ENCODE measurements around the gene HRH1. TPM values are rescaled to one million over a fixed set of nuclear protein-coding genes. Genes with fewer than 3 reads are reported as not detected.

The HRH1 gene
- total RNA-seq, 1 experiment from 2014 or later, result 7.0 TPM

- Histone ChIP-seq H3K4me1 (ENCODE audit: control insufficient read depth in 1 of 2, insufficient read depth in 2 of 2, low read length in 2 of 2) (peaks cover 37 to 60% of the 10 kb centered on the region in 2 experiments), H3K4me3 (replicated peaks in 1 of 2; ENCODE audit: low read depth in 1 of 2, low read length in 2 of 2) (peak overlapping the region in 1 of 2 experiments; percentile 59; a peak in 2 of 4 replicates), H3K9me2 (ENCODE audit: insufficient read depth) (no peaks in the 10 kb centered on the region), H3K27me3 (ENCODE audit: insufficient read depth, low read length) (no peaks in the 10 kb centered on the region), H3K9ac (ENCODE audit: low read length) (peak overlapping the region; percentile 61), H4K20me1 (ENCODE audit: insufficient read depth) (no peaks in the 10 kb centered on the region), H3K4me2 (ENCODE audit: low read length) (peak overlapping the region; percentile 76), H2AFZ (ENCODE audit: low read depth, low read length, poor library complexity, severe bottlenecking) (no peak overlapping the region), H3K36me3 (ENCODE audit: control insufficient read depth in 1 of 2, insufficient read depth in 2 of 2, low read length in 2 of 2) (no peaks in the 10 kb centered on the region), H3K9me3 (ENCODE audit: control insufficient read depth in 1 of 2, insufficient read depth in 1 of 2, low read depth in 1 of 2, low read length in 2 of 2) (no peaks in the 10 kb centered on the region), H3K79me2 (ENCODE audit: insufficient read depth, low read length) (no peaks in the 10 kb centered on the region), H3K27ac (ENCODE audit: low read depth, low read length) (peak overlapping the region; percentile 93)
- no peak for ATAC-seq
- ChIA-PET CTCF (interaction anchor here (1.1 to 2.3 kb wide), 5 partner anchors 16 to 198 kb away, joined by 3 to 8 read pairs (median 4); no protein-coding TSS in a partner anchor), POLR2A (interaction anchor here (2.7 kb wide), 1 partner anchor 38 kb away, joined by 8 read pairs; no protein-coding TSS in a partner anchor), RAD21 (ENCODE audit: low non-redundant PET in 1 of 2, low total read pairs in 2 of 2, uncharacterized antibody in 2 of 2, unreplicated experiment in 2 of 2) (no interaction called here)
- no peak for DNase-seq (ENCODE audit: low read depth, low spot score)
- intact Hi-C loops (cut with micrococcal nuclease), result loop anchor here (5.0 kb wide), 1 partner anchor 71 kb away; no protein-coding TSS in a partner anchor
- TF ChIP-seq EGR1 (IDR thresholded peaks at IDR 0.05; ENCODE audit: low read depth) (no peak), ZNF274 (IDR thresholded peaks at IDR 0.05; ENCODE audit: low read depth, low read length) (no peak), CEBPB (IDR thresholded peaks at IDR 0.05; ENCODE audit: low read depth) (no peak), ZFX (IDR thresholded peaks at IDR 0.05) (no peak)
- BruUV-seq (replicated peaks), result no TSS peak
Measured at GRCh38 chr3:11136116-11136515, 18.2 kb upstream of the HRH1 start.

DNA sequence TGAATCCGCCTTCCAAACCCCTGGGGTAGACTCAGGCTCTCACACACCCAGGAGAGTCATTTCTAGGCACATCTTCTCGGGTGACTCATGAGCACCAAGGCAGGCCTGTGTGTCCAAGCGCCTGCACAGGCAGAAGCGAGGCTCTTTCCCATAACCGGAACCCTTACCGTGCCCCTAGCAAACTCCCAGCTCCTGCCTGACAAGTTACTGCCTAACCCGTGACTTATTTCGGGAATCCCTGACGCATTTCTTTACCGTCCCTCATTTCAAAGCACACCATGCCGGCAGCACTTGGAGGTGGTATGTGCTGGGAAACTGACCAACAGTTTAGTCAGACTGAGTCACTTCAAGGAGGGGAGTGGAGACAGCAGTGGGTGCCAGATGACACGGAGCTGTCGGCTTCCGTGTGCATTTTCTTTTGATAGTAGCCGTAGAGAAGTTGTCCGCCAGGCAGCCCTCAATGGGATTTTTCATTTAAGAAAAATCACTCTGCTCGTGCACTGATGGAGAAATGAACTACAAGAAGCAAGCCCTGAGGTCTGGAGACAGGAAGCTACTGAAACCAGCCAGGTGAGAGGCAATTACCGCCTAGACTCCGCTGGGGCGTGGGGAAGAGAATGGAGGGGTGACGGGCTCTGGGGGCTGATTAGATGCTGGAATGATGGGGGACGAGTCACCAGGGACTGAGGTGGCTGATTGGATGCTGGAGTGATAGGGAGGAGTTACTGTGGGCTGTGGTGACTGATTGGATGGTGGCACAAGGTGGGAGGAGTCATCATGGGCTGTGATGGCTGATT is 17.3 kb upstream of the HRH1 start:
- ChIA-PET POLR2A (interaction anchor here (0.9 to 2.7 kb wide), 3 partner anchors 17 to 41 kb away, joined by 3 to 8 read pairs (median 4); no protein-coding TSS in a partner anchor), CTCF (interaction anchor here (0.6 to 2.3 kb wide), 7 partner anchors 17 to 197 kb away, joined by 3 to 8 read pairs (median 4); no protein-coding TSS in a partner anchor), RAD21 (ENCODE audit: low non-redundant PET in 1 of 2, low total read pairs in 2 of 2, uncharacterized antibody in 2 of 2, unreplicated experiment in 2 of 2) (interaction anchor here in 1 of 2 experiments (0.7 kb wide), 1 partner anchor 76 kb away, joined by 3 read pairs; no protein-coding TSS in a partner anchor)
- peaks cover 37 to 60% of the 10 kb centered on the region in 2 experiments for H3K4me1 ChIP-seq (ENCODE audit: control insufficient read depth in 1 of 2, insufficient read depth in 2 of 2, low read length in 2 of 2)
- ATAC-seq, result peak; percentile 89
- peak overlapping the region; percentile 61 for H3K9ac ChIP-seq (ENCODE audit: low read length)
- no peaks in the 10 kb centered on the region for H3K27me3 ChIP-seq (ENCODE audit: insufficient read depth, low read length)
- no peaks in the 10 kb centered on the region for H4K20me1 ChIP-seq (ENCODE audit: insufficient read depth)
- no peak overlapping the region for H2AFZ ChIP-seq (ENCODE audit: low read depth, low read length, poor library complexity, severe bottlenecking)
- no peaks in the 10 kb centered on the region for H3K9me3 ChIP-seq (ENCODE audit: control insufficient read depth in 1 of 2, insufficient read depth in 1 of 2, low read depth in 1 of 2, low read length in 2 of 2)
- no peaks in the 10 kb centered on the region for H3K79me2 ChIP-seq (ENCODE audit: insufficient read depth, low read length)
- peak overlapping the region; percentile 76 for H3K4me2 ChIP-seq (ENCODE audit: low read length)
- DNase-seq (ENCODE audit: low read depth, low spot score), result peak; percentile 100
- H3K36me3 ChIP-seq (ENCODE audit: control insufficient read depth in 1 of 2, insufficient read depth in 2 of 2, low read length in 2 of 2), result no peaks in the 10 kb centered on the region
- no peaks in the 10 kb centered on the region for H3K9me2 ChIP-seq (ENCODE audit: insufficient read depth)
- TSS peak; percentile 91 for BruUV-seq (replicated peaks)
- H3K4me3 ChIP-seq (replicated peaks in 1 of 2; ENCODE audit: low read depth in 1 of 2, low read length in 2 of 2), result peak overlapping the region; percentile 55 to 59
- peak overlapping the region; percentile 93 for H3K27ac ChIP-seq (ENCODE audit: low read depth, low read length)
- intact Hi-C loops (cut with micrococcal nuclease), result loop anchor here (1.0 to 5.0 kb wide), 3 partner anchors 41 to 70 kb away; no protein-coding TSS in a partner anchor
- TF ChIP-seq ZFX (IDR thresholded peaks at IDR 0.05) (no peak), CTCF (IDR thresholded peaks at IDR 0.05 in 2 of 3, conservative IDR thresholded peaks at IDR 0.05 in 1 of 3; ENCODE audit: borderline replicate concordance in 1 of 3, insufficient read depth in 1 of 3, low read depth in 2 of 3, low read length in 2 of 3) (no peak), CEBPB (IDR thresholded peaks at IDR 0.05; ENCODE audit: low read depth) (no peak), TCF7L2 (IDR thresholded peaks at IDR 0.05; ENCODE audit: borderline replicate concordance, extremely low read depth, insufficient read depth, insufficient read length) (peak; percentile 97), POLR2AphosphoS5 (IDR thresholded peaks at IDR 0.05; ENCODE audit: low read depth, low read length) (peak; percentile 69; the same call in 1 of the 2 replicates), SRF (IDR thresholded peaks at IDR 0.05; ENCODE audit: low read depth) (no peak), REST (IDR thresholded peaks at IDR 0.05; ENCODE audit: low read depth) (no peak), POLR2A (IDR thresholded peaks at IDR 0.05; ENCODE audit: borderline replicate concordance, extremely low read depth, insufficient read depth, insufficient read length) (peak; percentile 20), ELF1 (IDR thresholded peaks at IDR 0.05; ENCODE audit: borderline replicate concordance, low read depth) (no peak), JUND (IDR thresholded peaks at IDR 0.05) (no peak), SIN3A (IDR thresholded peaks at IDR 0.05; ENCODE audit: low read depth) (no peak)

All from HCT116 (cell line).